RWPE1 (cell line): ENCODE results near the gene GOLPH3.
"Not testable (repeated sequence)": the region's sequence is repeated elsewhere in the genome, so short reads cannot be mapped to it uniquely, and the experiment has no call there.

Experiments
- CTCF ChIA-PET: fragments of 350-600 bp; sonication (Branson Sonifier 250); formaldehyde crosslinking; extraction: SDS; loops from one replicate; lab custom pipeline; 2021; lab: Yijun Ruan, JAX
- POLR2A ChIA-PET: fragments of 400-600 bp; formaldehyde crosslinking; extraction: SDS; loops from one replicate; lab custom pipeline; 2020; ENCODE audit warnings: antibody characterized with exemption; ENCODE audit not compliant: low non-redundant PET; lab: Yijun Ruan, JAX
- DNase-seq: peaks from one replicate; pipeline ENCODE4 v3.0.0; 2012; ENCODE audit warnings: low spot score
- H3K27ac ChIP-seq: fragments of 450-650 bp; 2 replicates; pipeline ENCODE4 v1.5.1; 2017
- CTCF ChIP-seq: fragments of 450-650 bp; conservative IDR thresholded peaks from 2 replicates; pipeline ENCODE4 v1.5.1; 2017; ENCODE audit warnings: low read depth, mild to moderate bottlenecking

Gene GOLPH3

GRCh38 chr5:32174011-32174870, at the start of gene GOLPH3:
GOLPH3 (minus strand) TSS chr5:32174319; CDS start chr5:32174034, 285 bp downstream.
- TF ChIP-seq CTCF, result no peak
- ChIA-PET CTCF (interaction anchor here (0.7 to 0.8 kb wide), 2 partner anchors 22 to 58 kb away, joined by 4 read pairs; no protein-coding TSS in a partner anchor), POLR2A (no interaction called here)
- peak; percentile 94 for DNase-seq
- peak within 1 kb of the TSS; percentile 95 for H3K27ac ChIP-seq

- TF ChIP-seq CTCF, result no peak
- POLR2A ChIA-PET, result no interaction called here
- DNase-seq, result no peak
- no peak overlapping the region for H3K27ac ChIP-seq
- CTCF ChIA-PET, result no interaction called here
Measured at GRCh38 chr5:32222723-32223470, 48.8 kb upstream of the GOLPH3 start.

- no peak overlapping the region for H3K27ac ChIP-seq
- CTCF ChIA-PET, result interaction anchor here (0.5 kb wide), 1 partner anchor 314 kb away, joined by 3 read pairs; no protein-coding TSS in a partner anchor
- TF ChIP-seq CTCF, result no peak
- no peak for DNase-seq
- POLR2A ChIA-PET, result no interaction called here
Measured at GRCh38 chr5:32217886-32218396, 43.8 kb upstream of the GOLPH3 start.

- DNase-seq, H3K27ac ChIP-seq, CTCF ChIA-PET, POLR2A ChIA-PET: not testable (repeated sequence)
Measured at GRCh38 chr5:32214344-32214743, 40.2 kb upstream of the GOLPH3 start.

GRCh38 chr5:32210151-32210550, 36.0 kb upstream of the GOLPH3 start:
- no peak overlapping the region for H3K27ac ChIP-seq

GRCh38 chr5:32208837-32209236, 34.7 kb upstream of the GOLPH3 start:
- CTCF ChIA-PET, H3K27ac ChIP-seq, POLR2A ChIA-PET, DNase-seq: not testable (repeated sequence)

More at GRCh38 chr5:32210151-32210550, 36.0 kb upstream of the GOLPH3 start:
- no peak for TF ChIP-seq CTCF
- DNase-seq, result no peak
- CTCF ChIA-PET, result no interaction called here
- POLR2A ChIA-PET, result no interaction called here

- no peak overlapping the region for H3K27ac ChIP-seq
- ChIA-PET POLR2A (no interaction called here), CTCF (no interaction called here)
- no peak for TF ChIP-seq CTCF
- DNase-seq, result no peak
Measured at GRCh38 chr5:32207355-32207634, 33.2 kb upstream of the GOLPH3 start.
